CD4-positive, alpha-beta T cell treated with Interferon alpha-2 for 1 hour (primary cell): Measurements from ENCODE around the gene FAM83F.

Experiments
- DNase-seq, 2 donors: peaks; one replicate each; pipeline ENCODE4 v3.0.0-alpha.2; 2020 to 2022

FAM83F gene

DNA sequence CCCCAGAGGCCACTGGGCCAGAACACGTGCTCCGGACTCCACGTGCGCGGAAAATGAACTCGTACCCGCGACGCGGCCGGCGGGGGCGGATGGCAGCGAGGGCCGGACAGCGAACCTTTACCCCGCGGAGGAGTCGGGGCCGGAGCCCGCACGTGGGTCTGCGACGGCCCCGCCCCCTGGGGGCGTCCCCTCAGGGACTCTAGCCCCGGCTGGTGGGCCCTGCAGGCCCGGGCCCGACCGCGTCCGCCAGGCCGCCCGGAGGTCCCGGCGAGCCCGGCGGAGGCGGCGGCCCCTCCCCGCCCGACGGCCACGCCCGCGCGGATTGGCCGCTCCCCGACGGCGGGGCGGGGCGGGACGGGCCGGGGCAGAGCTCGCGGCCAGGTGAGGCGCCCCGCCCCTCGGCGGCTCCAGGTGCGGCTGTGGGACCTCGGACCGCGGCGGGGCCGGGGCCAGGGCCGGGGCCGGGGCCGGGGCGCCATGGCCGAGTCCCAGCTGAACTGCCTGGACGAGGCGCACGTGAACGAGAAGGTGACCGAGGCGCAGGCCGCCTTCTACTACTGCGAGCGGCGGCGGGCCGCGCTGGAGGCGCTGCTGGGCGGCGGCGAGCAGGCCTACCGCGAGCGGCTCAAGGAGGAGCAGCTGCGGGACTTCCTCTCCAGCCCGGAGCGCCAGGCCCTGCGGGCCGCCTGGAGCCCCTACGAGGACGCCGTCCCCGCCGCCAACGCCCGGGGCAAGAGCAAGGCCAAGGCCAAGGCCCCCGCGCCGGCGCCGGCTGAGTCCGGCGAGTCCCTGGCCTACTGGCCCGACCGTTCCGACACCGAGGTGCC lies at the start of gene FAM83F:
FAM83F (plus strand) TSS at position 389 of the 827 bp plus-strand sequence; CDS start at position 478, 89 bp downstream.
- peak in 1 of 2 donors; percentile 42 for DNase-seq

DNA sequence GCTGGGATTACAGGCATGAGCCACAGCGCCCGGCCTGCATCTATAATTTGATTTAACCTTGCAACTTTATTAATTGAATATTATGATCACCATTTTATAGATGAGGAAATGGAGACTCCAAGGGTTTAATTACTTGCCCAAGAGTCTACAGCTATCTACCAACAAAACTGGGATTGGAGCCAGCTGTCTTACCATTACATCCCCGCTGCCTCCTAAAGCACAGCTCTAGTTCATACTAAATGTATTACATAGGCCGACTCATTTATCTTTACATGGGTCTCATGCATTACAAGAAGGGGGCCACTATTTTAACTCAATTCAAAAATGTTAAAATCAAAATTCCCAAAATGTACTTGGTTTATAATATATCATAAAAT lies 48.6 kb upstream of the FAM83F start:
- DNase-seq, result no peak

DNA sequence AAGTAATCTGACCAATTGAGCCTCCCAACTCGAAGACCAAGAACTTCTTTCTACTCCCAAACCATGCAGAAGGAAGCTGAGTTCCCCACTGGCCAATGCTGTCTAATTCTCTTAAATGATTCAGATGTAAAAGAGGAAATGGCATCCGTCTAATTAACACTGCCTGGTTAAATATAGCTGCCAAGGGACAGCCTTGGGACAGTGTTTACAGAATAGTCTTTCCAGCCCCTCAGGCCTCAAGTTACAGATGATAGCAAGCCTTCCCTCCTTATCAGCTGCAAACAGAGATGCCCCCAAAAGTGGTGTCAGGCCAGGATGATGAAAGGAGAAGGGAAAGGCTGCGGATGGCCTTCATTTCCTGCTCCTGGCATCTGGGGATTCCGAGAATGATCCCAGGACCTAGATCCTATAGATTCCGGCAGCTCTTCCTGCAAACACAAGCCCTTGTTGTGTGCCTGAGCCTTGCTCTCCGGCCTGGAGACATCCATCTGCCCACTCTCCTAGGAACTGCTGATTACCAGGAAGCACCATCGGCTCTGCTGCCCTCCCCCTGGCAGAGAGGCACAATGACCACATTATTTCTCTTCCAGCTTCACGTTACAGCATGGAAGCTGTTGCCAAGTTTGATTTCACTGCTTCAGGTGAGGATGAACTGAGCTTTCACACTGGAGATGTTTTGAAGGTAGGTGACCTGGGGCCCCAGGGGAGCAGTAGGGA lies 48.1 kb upstream of the FAM83F start:
- no peak for DNase-seq

DNA sequence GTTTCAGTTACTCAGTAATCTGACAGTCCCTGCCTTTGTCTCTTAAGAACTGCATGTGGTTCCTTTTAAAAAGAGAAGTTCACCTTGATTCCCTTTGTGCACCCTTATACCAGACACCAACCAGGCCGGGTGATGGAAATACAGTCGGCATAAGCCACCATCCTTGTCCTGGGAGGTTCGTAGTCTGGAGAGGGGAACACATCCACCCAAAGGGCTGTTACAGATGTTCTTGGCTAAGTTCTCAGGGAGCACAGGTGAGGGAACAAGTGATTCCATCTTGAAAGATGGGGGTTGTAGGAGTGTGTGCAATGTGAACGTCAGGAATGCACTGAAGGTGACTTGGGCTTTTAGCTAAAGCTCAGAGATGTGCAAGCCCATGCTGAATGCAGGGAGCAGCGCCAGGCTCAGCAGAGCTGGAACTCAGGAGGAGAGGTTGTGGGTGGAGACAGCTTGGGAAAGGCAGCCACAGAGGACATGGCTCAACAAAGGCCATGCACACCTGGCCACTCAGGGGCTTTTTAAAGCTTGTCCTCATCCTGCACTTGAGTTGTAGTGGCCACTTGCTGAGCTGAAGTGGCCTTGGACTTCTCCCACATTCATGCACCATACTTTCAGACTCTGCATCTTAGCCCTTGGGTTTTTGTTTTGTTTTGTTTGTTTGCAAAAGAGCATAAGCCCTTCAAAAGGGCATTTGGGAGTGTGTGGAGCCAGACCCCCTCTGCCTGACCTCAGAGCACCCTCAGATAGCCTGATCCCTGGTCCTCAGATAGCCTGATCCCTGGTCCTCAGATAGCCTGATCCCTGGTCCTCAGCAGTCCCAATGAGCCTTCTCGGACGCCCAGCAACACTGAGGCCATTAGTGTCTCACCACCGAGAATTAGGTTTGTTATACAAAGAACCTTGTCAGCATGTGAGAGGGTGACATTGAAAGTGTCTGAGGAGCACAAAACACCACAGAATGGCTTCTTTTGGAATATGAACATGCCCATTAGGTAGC lies 47.2 kb upstream of the FAM83F start:
- no peak for DNase-seq

DNA sequence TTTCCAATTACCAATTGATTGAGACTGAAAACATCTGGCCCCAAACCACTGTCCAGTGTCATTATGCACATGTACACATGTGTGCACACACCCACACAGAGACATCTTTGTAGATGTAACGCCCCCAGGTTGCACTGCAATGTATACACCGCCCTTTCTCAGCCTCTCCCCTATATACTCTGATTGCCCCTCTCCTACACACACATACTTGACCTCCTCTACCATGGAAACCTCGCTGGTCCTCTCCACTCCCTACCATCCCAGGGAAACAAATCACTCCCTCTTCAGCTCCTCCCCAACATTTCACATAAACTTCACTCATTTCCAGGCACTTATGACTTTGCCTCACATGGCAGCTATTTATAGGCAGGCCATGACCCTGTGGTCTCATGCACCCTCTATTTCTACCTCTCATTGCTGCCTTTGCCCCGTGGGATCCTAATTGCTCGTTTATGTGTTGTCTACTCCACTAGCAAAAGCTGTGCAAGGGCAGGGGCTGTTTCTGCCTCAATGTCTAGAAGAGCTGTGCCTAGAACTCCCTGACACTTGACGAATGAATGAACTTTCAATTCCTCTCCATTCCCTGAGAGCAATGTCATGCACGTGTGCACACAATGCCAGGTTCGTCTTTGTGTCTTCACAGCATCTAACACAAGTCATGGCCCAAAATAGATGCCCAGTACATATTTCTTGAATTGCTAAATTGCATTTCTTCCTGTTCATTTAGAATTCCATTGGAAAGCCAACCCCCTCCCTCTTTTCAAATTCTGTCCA lies 44.6 kb upstream of the FAM83F start:
- DNase-seq, result no peak

DNA sequence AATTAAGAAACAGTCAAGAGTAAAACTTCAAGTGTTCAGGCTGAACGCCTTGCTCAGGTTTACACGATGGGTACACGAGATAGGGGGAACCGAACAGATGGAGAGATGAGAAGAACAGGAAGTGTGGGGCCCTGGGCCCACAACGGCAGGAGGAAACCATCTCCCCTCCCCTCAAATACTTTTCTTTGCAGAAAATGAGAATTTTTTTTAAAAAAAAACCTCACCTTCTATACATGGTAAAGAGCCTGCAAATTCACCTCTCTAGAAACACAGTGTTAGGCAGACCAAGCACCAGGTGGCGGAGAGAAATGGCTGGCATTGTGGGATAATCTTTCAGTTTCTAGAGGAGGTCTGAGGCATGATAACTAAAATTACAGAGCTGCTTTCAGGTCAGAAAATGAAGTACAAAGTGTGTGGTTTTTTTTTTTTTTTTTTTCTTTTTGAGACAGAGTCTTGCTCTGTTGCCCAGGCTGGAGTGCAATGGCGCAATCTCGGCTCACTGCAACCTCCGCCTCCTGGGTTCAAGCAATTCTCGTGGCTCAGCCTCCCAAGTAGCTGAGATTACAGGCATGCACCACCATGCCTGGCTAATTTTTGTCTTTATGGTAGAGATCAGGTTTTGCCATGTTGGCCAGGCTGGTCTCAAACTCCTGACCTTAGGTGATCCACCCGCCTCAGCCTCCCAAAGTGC lies 43.0 kb upstream of the FAM83F start:
- DNase-seq, result peak in 1 of 2 donors; percentile 49

DNA sequence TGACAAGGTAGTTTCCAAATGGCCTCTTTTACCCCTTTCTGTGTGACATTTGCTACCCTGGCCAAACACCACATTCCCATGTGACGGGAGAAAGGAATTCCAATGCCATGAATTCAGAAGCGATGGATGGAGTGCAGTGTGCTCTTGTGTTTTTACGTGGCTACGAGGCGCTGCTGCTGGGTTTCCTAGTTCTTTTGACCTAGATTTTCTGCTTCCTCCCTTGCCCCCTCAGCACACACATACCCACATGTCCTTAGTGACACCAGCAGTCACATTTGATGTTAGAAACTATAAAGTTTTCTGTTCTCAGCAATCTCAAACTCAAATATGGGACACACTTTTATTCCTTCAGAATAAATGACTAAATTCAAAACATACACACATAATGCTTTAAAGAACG lies 42.4 kb upstream of the FAM83F start:
- no peak for DNase-seq

DNA sequence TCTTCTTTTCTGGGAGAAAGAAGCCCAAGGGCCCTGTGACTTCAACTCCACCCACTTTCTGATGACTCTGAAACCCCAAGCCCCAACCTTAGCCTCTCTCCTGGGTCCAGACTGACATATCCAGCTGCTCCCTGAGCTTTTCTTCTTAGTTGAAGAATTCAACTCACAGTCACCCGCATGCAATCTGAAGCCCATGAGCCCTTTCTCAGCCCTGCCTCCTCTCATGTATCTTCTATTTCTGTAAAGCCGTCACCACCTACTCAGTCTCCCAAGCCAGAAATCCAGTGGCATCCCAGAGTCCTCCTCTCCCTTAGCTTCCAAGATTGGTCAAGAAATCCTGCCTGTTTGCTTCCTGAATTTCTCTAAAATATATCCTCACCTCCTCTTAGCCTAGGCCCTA lies 41.7 kb upstream of the FAM83F start:
- no peak for DNase-seq

DNA sequence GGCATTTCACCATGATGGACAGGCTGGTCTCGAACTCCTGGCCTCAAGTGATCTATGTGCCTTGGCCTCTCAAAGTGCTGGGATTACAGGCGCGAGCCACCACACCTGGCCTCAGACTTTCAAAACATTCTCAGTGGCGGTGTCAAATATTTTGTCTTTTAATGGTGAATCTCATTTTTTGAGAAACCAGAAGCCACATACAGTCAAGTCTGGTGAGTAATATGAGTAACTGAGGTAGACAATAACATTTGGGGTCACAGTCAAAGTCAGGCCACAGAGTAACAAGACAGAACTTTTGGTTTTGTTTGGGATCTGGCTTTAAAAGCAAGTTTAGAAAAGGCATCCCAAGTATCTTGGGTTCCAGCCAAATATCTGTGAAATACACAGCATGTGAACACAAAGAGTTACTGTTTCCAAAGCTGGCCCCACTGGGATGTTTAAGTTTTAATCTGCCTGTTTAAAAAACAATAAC lies 40.1 kb upstream of the FAM83F start:
- DNase-seq, result no peak

DNA sequence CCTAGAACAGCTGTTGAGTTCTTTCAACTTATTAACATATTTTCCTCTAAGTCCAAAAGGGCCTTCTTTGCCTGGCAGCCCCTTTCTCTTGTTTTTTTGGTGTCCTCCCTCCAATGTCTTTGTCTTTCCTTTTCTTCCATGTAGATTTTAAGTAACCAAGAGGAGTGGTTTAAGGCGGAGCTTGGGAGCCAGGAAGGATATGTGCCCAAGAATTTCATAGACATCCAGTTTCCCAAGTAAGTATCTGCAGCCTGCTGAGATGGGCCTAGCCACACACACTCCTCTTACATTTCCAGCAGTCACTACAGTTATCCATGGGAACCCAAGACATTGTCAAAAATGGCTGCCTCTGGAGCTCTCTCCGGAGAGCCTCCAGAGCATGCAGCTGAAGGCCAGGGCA lies 39.1 kb upstream of the FAM83F start:
- DNase-seq, result no peak

DNA sequence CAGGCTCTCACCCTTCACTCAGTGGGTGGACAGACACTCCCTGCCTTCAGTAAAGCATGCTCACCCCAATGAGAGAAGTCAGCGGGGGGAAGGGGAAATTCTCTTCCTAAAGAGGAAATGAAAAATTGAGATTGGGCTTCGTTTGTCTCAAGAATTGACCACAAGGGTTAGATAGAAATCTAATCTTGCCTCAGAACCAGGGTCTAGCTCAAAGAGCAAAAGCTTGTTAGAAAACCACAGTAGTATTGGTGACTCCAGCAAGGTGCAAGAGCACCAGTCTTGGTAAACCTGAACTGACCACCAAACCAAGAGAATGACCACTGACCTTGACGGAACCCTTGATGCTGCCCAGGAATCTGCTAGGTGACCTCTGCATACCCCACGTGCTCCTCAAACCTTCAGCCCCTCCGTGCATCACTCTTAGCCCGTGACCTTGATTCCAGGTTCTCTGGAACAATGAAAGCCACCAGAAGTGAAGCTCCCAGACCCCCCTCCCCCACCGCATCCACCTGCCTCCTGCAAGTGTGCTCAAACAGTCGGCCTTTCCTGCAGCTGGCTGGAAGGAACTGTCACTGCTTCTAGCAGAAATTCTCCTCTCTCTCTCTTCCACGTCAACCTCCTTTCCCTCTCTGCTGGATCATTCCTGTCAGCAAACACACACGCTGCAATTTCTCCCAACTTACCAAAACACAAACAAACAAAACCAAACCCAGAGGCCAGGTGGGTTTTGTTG lies 37.7 kb upstream of the FAM83F start:
- DNase-seq, result no peak

DNA sequence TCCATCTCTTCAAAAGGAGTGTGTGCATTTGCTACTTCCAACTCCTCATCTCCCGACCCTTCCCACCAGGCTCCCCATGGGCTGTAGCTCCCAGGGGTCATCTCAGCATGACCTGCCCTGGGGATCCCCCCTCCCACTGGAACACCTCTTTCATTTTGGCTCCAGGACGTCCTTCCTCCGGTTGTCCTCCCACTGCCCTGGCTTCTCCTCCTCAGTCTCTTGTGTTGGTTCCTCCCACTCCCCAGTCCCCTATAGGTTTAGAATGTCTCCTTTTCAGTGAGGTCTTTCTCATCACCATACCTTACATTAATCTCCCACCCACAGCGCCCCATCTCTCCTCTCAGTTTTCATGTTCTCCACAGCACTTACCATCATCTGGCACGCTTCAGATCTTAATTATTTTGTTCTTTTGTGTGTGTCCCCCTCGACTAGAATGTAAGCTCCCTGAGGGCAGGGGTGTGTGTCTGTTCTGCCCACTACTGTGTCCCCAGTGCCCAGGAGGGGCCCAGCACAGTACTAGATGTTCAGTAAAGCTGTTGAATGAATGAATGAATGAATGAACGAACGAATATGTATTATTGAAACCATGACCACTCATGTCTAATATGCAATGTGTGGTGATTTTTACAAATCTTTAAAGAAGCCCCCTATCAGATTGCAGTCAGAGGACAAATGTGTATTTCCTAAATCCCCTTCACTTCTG lies 36.6 kb upstream of the FAM83F start:
- no peak for DNase-seq

DNA sequence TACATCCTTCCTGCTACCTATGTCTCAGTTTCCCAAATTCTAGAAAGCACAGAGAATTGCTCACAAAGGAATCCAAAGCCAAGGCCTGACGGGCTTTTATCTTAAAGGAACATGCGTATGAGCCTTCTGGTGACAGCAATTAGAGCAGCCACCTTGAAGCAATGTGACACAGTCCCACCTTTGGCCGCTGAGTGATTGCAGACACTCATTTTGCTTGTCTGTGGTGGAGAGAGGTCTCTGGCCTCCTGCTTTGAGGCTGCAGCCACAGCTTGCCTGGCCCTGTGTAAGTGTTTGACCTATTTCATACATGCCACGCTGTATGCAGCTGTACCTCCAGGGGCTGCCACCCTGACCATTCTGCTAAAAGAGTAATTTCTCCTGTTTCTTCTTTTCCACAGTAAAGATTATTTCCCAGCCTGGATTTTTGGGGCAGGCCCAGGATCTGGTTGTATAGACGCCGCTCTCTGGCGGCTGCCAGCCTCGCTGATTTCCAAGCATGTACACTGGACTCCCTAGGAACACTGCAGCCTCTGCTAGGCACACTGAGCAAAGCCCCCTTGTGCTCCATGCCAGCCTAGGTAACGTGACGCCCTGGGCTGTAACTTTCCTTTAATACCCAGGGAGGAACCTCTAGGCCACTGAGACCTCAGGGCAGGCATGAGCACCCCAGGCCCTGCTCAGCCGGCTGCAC lies 35.7 kb upstream of the FAM83F start:
- no peak for DNase-seq

DNA sequence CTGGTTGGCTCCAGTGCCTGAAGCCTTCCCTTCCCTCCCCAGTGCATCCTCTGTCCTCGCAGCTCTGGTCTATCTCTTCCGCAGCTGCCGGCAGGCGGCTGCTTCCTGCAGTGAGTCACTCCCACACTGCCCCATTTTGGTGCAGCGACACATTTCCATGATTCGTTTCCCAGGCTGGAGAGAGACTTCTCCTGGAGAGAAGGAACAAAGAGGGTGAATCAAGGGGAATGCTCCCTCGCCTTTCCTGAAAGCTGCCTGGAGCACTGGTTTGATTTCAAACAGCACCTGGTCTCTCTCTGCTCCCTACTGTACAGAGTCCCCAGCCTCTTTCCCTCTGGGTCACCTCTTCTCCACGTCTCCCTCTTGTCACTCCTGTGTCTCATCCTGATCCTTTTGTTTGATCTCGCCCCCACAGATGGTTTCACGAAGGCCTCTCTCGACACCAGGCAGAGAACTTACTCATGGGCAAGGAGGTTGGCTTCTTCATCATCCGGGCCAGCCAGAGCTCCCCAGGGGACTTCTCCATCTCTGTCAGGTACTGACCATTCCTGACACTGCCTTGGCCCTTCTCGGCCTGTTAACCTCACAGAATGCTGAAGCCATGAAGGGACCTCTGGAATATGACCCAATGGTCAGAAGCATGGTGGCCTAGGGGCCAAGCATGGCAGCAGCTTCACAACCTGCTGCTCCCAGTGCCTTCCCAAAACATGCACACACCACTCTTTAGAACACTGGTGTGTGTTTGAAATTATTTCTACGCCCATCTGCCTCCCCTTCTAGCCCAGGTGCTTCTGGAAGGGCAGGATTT lies 34.9 kb upstream of the FAM83F start, which contains the start of gene TMA7B:
TMA7B (plus strand) TSS at position 758 of the 808 bp plus-strand sequence. CDS start 3,978 bp downstream, outside the sequence.
- DNase-seq, result peak; percentile 17 to 39

DNA sequence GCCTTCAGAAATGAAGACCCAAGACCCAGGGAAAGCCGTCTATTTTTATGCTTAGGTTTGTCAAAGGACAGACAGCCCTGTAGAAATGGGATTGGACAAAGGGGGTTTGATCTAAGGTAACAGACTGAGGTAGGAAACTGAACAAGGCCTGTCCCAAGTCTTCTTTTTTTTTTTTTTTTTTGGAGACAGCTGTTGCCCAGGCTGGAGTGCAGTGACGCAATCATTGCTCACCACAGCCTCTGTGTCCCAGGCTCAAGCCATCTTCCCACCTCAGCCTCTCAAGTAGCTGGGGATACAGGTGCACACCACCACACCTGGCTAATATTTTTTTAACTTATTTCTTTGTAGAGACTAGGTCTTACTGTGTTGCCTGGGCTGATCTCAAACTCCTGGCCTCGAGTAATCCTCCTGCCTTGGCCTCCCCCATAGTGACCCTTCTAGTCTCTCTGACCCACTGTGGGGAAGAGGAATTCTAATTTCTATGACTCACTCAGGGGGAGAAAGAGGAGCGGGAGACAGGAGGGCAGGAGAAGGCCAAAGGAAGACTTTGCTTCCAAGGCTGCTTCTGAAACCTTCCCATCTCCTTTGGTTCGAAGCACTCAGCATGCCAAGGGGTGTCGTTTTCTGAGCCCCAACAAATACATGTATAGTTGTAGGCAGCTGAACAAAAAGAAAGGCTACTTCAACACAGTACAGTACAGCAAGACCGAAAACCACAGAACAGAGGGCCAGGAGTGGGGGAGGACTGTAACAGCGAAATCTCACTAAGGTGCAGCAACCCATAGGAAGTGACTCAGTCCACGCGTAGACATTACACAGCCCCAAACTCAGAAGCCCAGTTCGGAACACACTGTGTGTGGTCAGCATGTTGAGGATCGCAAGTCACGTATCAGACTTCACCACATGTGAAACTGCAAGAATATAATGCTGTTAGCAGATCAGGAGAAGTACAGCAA lies 33.7 kb upstream of the FAM83F start:
- peak; percentile 72 to 75 for DNase-seq

DNA sequence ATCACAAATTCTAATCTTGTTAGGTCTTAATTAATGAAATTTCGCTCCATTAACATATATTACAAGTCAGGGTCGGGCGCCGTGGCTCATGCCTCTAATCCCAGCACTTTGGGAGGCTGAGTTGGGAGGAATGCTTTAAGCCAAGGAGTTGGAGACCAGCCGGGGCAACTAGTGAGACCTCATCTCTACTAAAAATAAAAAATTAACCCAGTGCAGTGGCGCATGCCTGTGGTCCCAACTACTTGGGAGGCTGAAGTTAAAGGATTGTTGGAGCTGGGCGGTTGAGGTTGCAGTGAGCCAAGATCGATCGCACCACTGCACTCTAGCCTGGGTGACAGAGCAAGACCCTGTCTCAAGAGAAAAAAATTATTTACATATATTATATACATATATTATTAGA lies 32.7 kb upstream of the FAM83F start:
- no peak for DNase-seq

DNA sequence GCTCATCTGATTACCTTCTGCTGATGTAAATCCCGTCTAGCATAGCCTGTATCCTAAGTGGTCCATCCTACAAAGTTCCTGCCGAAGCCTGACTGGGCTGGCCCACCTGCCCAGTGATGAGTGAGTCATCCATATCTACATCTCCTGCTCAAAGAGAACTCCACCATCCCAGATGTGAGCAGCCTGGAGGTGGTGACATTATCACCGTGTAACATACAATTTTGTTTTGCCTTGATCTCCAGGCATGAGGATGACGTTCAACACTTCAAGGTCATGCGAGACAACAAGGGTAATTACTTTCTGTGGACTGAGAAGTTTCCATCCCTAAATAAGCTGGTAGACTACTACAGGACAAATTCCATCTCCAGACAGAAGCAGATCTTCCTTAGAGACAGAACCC lies 29.0 kb upstream of the FAM83F start:
- no peak for DNase-seq
